ENCODE measurements around the gene C19orf44.
A peak's percentile ranks its signal among the peaks of the same experiment; 100 is the strongest.

Gene C19orf44

GRCh38 chr19:16535381-16535780, 39.2 kb downstream of the C19orf44 start:
- no peak overlapping the region for H3K4me3 ChIP-seq (ENCODE audit: low read depth, low read length)

GRCh38 chr19:16536130-16536529, 39.9 kb downstream of the C19orf44 start:
- DNase-seq (ENCODE audit: low read depth) = no peak
- H3K4me3 ChIP-seq (ENCODE audit: low read depth, low read length) = no peak overlapping the region
- no peak for TF ChIP-seq MAX (IDR thresholded peaks at IDR 0.05; ENCODE audit: low read depth, low read length)
- no peak for TF ChIP-seq MYC (IDR thresholded peaks at IDR 0.05; ENCODE audit: low read depth, low read length)
- no peak for TF ChIP-seq CTCF (IDR thresholded peaks at IDR 0.05; ENCODE audit: low read depth, low read length)
- TF ChIP-seq POLR2A (IDR thresholded peaks at IDR 0.05; ENCODE audit: extremely low read depth, insufficient read length) = no peak

More at GRCh38 chr19:16535381-16535780, 39.2 kb downstream of the C19orf44 start:
- TF ChIP-seq CTCF (IDR thresholded peaks at IDR 0.05; ENCODE audit: low read depth, low read length) (no peak), POLR2A (IDR thresholded peaks at IDR 0.05; ENCODE audit: extremely low read depth, insufficient read length) (no peak), MYC (IDR thresholded peaks at IDR 0.05; ENCODE audit: low read depth, low read length) (no peak), MAX (IDR thresholded peaks at IDR 0.05; ENCODE audit: low read depth, low read length) (no peak)
- DNase-seq (ENCODE audit: low read depth) = no peak

- TF ChIP-seq CTCF (IDR thresholded peaks at IDR 0.05; ENCODE audit: low read depth, low read length) (no peak), MYC (IDR thresholded peaks at IDR 0.05; ENCODE audit: low read depth, low read length) (no peak), POLR2A (IDR thresholded peaks at IDR 0.05; ENCODE audit: extremely low read depth, insufficient read length) (no peak)
- DNase-seq (ENCODE audit: low read depth) = no peak
Observed at GRCh38 chr19:16537111-16537510, 40.9 kb downstream of the C19orf44 start.

DNA sequence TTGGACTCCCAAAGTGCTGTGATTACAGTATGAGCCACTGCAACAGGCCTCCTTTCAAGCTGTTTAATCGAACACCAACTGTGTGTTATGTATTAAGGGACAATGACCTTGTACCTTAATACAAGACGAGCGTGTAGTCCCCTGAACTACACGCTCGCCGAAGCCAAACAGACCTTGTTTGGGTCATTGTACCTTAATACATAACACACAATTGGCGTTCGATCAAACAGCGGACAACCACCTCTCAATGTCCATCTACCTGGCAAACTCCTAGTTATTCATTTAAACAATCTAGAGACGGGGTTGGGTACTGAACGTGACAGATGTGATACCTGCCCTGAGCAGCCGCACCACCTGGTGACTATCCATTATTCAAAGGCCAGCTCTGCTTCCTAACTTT, 44.8 kb downstream of the C19orf44 start:
- DNase-seq (ENCODE audit: low read depth) = no peak
- H3K4me3 ChIP-seq (ENCODE audit: low read depth, low read length) = peak overlapping the region; percentile 97
- no peak for TF ChIP-seq MAX (IDR thresholded peaks at IDR 0.05; ENCODE audit: low read depth, low read length)
- TF ChIP-seq MYC (IDR thresholded peaks at IDR 0.05; ENCODE audit: low read depth, low read length) = no peak
- no peak for TF ChIP-seq CTCF (IDR thresholded peaks at IDR 0.05; ENCODE audit: low read depth, low read length)
- TF ChIP-seq POLR2A (IDR thresholded peaks at IDR 0.05; ENCODE audit: extremely low read depth, insufficient read length) = no peak

More at GRCh38 chr19:16537111-16537510, 40.9 kb downstream of the C19orf44 start:
- H3K4me3 ChIP-seq (ENCODE audit: low read depth, low read length) = no peak overlapping the region

DNA sequence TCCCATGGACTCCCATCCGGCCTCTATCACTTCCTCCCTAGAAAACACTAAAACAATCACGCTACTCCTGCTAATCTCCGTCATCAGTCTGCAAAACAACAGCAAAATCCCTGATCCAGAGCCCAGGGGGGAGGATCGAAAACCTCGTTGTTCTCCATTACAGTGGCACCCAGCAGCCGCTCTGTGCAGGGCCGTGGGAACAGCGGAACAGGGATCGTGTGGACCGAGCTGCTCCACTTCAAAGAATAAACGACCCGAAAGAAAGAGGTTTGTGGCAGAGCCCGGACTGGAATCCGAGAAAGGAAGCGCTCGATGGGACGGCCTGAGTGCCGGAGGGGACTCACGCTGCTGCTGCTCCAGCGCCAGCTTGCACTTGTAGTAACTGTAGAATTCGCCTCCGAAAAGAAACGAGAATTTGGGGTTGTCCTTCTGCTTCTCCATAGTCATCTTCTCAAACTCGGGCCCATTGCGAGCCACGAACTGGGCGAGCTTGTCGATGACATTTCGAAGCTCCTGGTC, 45.4 kb downstream of the C19orf44 start:
- DNase-seq (ENCODE audit: low read depth) = no peak
- no peak for TF ChIP-seq MAX (IDR thresholded peaks at IDR 0.05; ENCODE audit: low read depth, low read length)
- H3K4me3 ChIP-seq (ENCODE audit: low read depth, low read length) = peak overlapping the region; percentile 97

- TF ChIP-seq POLR2A (IDR thresholded peaks at IDR 0.05; ENCODE audit: extremely low read depth, insufficient read length) (peak; percentile 96), MAX (IDR thresholded peaks at IDR 0.05; ENCODE audit: low read depth, low read length) (peak; percentile 50), MYC (IDR thresholded peaks at IDR 0.05; ENCODE audit: low read depth, low read length) (peak; percentile 73), CTCF (IDR thresholded peaks at IDR 0.05; ENCODE audit: low read depth, low read length) (no peak)
- peak within 1 kb of the TSS; percentile 97 for H3K4me3 ChIP-seq (ENCODE audit: low read depth, low read length)
- DNase-seq (ENCODE audit: low read depth) = peak; percentile 95
Observed at GRCh38 chr19:16542045-16542909, 46.1 kb downstream of the C19orf44 start, which contains the start of gene CHERP. CHERP (minus strand) TSS chr19:16542437; CDS start chr19:16542378, 59 bp downstream.
